GM18499 (cell line): Measurements from ENCODE around the gene NEDD4L.

Experiments used
- ATAC-seq: cut with Tn5 transposase; IDR thresholded peaks from one replicate; pipeline ENCODE4 v1.9.1; 2021; ENCODE audit warnings: moderate number of reproducible peaks; ENCODE audit not compliant: insufficient read depth, unreplicated experiment

NEDD4L gene

DNA sequence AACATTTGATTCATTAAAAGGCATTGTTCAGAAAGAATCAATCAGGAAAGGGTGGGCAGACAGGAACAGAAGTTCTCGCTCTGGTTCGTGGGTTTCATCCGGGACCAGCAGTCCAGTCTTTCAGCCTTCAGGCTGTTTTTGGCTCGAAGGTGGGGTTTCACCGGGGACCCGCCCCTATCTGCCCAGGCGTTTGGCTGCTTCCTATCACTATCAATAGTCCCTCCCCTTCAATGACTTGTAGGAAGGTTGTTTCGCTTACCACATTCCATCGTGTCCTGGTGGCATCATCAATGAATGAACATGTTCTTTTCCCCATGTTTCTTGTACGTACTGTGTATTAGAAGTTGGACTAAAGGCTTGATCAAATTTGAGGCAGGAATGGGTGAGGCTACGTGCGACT lies 130.3 kb downstream of the NEDD4L start:
- no peak for ATAC-seq

DNA sequence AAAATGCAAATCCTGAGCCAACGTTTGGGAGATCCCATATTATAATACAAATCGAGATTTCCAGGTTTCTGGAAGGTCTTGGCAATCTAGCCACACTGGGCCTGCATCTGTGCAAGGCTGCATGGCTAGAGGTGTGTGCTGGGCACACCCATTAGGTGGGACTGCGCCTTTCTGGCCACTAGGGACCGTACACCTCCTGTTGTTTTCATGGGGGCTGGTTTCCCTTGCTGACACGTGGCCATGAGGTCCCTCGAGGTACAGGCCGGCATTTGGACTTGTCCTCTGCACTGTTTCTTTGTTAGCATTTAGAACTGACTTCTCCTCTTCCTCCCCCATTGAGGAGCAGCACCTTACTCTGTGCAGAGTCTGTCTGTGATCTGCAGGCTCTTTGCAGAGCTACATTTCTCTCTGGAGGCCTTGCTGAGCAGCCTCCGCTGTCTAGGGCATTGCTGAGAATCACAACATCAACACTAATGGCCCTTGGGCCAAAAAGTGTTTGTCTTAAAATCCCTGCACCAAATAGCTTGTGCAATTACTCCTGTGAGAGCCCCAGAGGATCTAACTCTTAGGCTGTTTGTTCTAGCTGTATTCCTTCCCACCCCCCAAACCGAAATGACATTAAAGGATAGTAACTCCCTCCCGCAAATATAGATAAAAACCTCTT lies 131.2 kb downstream of the NEDD4L start:
- no peak for ATAC-seq

DNA sequence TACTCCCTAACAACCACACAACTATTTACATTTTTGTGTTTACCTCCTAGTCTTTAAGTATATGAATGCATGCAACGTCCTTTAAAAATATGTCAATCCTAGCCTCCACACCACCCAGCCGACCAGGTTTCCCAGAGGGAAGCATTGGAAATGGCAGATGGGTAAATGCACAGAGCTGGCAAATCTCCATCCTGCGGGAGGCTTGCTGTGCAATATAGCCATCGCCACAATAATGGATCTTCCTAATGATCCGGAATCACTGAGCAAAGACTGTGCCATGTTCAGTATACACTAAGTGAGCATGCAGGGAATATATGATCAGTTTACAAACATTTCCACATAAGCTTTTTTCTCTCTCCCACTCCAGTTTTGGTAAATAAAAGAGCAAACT lies 131.8 kb downstream of the NEDD4L start:
- no peak for ATAC-seq

DNA sequence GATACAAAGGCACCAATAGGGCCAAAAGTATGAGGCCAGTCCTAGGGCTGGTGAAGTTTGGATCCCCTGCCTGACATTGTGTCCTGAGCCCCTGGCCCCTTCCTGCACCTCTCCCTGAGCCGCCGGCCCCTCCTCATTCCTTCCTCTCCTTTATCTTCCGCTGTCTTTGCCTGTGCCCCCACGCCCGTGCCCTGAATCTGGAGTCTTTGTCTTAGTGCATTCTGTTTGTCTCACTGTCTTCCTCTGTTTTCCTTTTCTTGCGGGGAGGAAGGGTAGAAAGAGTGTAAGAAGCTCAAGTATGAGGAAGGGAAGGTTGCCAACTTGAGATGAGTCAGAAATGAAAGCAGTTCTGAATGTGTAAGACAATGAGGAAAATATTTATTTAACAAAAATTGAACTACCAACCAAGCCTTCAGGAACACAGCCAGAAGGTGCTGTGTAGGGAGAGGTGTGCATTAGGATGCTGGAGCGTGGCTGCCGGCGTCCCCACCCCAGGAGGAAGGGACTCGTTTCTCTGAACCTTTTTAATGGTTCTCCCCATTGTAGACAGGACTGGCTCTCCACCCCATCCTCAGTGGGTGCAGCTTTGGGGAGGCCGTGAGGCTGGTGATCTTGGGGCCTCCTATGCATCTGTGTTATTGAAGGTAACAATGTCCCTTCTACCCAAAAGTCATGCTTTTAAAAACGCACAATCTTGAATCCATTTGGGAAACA lies 133.1 kb downstream of the NEDD4L start:
- ATAC-seq = no peak

DNA sequence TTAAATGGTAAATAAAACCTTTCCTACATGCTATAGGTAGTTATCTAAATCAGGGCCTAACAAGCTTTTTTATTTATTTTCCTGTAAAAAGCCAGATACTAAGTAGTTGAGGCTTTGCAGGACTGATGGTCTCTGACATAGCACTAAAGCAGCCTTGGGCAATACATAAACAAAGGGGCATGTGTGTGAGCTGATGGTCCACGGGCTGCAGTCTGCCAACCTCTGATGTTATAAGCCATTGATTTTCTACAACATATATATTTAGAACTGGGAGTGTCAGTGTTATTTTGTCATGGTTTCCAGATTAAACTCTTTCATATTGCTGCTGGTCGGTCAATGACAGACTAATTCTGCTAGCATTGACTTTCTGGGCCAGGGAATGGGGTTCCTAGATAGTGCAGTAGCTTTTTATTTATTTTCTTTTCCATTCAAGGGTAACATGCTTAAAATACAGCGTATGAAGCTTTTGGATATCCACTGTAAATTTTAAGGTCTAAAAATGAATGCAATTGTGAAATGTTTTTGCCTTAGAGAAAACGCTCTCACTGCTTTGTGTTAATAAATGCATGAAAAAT lies 134.0 kb downstream of the NEDD4L start:
- no peak for ATAC-seq

DNA sequence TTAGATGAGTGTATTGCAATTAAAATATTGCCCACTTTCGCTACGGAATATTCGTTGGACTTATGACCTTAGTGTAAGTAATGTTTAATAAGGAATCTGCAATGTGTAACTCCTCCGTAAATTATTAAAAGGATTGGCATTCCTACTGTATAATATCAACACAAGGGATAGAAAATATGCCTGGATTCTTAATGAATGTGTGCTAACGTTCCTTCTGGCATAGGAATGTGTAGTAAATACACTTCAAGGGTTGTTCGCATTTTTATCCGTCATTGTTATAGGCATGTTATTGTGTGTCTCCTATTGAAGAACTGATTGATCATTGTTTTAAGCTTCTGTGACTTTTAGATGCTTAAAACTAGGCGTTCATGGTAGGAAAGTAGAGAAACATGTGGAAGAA lies 134.5 kb downstream of the NEDD4L start:
- ATAC-seq = no peak

DNA sequence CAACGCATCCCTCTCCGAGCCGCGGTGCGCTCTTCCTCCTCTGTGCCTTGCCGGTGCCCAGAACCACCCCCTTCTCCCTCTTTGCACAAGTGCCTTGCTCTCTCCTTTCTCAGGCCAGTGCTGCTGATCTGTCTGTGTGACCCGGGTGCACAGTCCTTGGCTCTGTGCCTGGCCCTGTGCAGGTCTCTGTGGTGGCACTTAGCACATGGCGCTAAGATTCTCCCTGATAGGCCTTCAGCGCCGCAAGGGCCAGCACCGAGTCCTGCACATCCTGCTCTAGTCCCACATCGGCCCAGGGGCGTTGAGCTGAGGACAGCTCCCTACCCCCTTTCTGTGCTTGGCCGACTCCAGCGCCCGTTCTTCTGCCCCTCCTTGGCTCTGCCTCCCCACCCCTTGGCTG lies 136.1 kb downstream of the NEDD4L start:
- no peak for ATAC-seq

DNA sequence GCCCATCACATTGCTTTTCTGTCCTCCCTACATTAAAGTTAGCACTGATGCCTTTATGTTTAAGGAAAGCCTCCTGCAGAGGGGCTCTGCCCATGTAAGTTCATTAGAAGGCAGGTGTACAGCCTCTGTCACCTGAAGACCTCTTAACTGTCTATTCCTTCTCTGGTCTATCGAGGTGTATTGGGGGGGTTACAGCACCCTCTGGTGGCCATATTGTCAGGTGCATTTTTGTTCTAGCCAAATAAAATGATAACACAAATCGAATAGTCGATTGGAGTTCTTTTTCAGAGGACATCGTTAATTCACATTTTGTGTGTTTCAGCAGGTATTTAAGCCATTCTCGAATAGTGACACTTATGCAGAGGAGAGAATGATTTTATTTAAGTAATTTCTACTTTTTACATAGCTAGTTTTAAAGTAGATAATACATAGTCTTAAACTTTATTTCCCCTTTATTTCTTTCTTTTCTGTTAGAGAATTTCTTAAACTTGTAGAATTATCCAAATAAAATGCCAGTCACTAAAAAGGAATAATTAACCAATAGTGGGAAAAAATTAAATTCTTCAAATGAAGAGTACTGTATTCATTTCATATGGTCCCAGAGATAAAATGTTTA lies 136.8 kb downstream of the NEDD4L start:
- no peak for ATAC-seq

DNA sequence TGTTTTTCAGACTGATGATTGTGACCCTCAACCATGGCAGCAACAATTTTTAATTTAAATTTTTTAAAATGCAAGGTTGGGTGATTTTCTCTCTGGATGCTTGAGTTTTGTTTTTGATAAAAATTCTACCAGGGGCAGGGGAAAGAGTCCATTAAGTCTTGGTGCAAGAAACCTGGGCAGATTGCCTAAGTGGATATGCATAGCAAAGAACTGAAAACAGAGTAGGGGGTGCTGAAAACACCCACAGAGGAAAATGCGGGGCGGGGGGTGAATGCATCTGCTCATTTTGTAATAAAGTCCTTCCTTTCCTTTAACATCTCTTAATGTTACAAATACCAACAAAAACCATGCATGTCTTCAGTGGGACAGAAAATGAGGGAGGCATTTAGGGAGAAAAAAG lies 138.0 kb downstream of the NEDD4L start:
- ATAC-seq = no peak

DNA sequence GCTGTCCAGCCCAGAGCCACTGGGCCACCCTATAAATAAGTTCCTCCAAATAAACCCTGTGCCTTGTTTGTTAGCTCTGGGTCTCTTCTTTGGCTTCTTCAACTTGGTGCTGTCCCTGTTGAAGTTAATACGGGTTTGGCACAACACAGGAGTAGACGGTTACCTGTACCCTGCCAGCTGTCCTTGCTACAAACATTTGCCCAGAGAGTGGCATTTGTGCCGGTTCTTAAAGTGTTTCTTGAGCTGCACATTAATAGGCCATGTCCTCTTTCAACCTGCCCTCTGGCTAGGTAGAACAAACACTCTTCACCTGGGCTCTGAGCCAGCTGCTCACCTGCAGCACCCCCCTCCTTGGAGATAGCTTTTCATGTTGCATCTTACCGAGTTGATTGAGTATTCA lies 139.2 kb downstream of the NEDD4L start:
- ATAC-seq = no peak

DNA sequence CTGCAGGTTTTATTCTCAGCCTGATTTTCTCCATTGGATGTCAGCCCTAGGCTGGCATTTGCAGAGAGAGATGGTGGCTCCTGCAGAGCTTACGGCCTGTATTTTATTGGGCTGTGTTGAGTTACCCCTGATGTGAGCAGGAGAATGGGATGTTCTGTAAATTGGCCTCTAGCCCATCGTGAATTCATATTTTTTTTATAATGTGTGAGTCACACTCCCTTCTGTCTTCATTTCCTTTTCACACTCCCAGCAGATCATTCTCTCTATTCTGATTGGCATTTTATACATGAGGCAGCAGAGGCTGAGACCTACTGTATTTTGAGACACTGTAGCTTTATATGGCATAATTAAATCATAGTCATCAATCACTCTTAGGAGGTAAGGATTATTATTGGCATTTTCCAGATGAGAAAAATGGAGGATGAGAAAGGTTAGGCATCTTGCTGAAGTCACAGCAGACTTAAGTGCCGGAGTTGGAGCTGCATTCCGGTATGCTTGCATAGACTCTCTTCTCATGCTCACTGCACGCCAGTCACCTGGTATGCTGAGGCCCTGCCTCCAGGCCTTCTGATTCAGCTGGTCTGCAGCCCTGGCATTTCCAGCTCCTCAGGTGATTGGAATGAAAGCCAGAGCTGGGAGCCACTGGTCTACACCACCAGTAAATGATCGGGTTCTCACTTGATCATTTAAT lies 142.4 kb downstream of the NEDD4L start:
- no peak for ATAC-seq

DNA sequence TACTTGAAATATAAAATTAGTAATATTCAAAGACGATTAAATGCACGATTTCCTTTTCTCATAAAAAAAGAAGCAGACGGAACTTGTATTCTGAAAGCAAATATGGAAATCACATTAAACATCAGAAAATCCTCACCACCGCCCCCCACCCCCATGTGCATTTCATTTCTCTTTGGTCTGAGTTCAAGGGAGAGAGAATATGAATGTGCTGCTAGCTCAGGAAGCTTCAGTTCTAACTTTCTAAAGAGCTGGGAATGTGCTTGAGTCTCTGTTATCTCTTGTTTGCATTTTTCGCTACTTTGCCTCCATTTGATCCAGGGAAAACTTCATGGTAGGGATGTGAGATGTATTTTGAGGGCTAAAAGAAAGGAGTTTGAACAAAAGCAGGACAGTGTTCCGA lies 143.6 kb downstream of the NEDD4L start:
- no peak for ATAC-seq

DNA sequence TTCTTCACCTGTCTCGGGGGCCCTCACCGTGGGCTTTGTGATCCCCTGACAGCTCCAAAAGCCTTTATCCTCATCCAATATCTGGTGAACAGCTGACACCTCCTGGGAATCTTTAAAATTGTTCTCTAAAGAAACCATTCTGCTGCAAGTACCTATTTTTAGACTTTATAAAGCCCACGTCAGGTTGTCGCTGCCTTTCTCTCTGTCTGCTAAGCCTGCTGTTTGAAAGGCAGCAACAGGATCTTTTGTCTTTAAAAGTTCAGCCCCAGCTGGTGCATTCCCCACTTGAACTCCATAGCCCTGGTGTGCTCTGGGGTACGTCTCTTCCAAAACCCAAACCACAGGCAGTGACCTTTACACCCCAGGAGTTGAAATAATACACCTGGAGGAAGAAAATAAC lies 145.0 kb downstream of the NEDD4L start:
- ATAC-seq = no peak

DNA sequence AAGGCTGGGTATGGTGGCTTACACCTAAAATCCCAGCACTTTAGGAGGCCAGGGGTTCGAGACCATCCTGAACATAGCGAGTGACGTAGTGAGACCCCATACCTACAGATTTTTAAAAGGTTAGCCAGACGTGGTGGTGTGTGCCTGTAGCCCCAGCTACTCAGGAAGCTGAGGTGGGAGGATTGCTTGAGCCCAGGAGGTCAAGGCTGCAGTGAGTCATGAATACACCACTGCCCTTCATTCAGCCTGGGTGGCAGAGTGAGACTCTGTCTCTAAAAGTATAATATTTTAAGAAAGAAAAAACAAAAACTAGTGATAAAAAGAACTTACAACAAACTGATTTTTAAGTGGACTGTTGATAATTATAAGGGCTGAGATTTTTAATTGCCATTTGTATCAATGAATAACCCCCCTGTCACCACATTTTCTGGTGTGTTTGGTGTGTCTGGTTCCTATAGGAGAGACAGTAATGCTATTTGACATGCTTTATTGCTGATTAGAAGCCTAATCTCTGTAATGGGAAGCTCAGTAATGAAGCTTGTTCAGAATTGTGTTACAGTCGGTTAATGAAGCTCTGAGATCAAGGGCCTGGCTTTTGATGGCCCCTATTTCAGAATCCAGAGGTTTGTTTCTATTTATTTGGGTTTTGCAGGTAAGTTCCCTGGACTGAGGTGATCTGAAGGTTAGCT lies 147.0 kb downstream of the NEDD4L start:
- no peak for ATAC-seq

DNA sequence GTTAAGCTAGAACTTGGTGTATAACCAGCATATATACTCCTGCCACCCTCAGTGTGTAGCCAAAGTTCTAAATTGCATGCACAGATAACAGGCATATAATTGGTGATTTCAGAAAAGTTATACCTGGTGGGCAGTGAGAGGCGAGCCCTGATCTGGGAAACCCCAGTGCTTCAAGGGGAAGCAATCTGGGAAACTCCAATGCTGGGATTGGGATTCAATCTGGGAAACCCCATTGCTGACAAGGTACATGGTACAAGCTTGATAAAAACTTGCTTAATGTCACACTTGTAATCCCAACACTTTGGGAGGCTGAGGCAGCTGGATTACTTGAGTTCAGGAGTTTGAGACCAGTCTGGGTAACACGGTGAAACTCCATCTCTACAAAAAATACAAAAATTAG lies 147.6 kb downstream of the NEDD4L start:
- no peak for ATAC-seq

DNA sequence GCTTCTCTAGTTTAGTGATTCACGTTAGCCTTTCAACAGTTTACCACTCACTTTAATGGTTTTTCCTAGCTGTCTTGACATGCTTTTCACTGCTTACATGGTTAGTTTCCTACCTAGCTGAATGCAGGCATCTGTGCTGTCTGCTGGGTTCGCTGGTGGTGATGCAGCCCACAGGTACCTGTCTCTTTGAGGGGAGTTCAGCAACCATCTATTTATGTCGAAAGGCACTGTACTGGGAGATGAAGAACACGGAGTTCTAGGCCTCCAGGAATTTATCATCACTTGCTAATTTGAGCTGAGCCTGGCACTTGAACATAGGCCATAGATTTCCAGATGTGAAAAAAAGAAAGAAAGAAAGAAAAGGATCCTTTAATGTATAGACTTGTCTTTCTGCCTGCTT lies 148.5 kb downstream of the NEDD4L start:
- ATAC-seq = no peak

DNA sequence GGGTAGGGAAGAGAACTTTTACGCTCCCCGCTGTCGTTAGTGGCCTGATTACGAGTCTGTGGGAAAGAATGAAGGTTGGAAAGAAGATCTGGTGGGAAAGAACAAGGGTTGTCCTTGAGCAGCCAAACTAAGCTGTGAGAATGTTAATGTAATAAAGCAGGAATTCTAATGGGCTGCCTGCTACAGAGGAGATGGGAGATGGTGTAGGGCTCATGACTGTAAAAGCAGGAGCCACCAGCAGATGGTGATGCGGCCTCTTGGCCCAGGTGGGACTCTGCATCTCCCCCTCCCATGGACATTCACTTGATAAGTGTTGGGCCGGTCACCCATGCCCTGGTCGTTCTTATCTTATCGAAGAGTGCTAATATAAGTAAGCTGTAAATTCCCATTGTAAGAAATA lies 150.0 kb downstream of the NEDD4L start:
- no peak for ATAC-seq

DNA sequence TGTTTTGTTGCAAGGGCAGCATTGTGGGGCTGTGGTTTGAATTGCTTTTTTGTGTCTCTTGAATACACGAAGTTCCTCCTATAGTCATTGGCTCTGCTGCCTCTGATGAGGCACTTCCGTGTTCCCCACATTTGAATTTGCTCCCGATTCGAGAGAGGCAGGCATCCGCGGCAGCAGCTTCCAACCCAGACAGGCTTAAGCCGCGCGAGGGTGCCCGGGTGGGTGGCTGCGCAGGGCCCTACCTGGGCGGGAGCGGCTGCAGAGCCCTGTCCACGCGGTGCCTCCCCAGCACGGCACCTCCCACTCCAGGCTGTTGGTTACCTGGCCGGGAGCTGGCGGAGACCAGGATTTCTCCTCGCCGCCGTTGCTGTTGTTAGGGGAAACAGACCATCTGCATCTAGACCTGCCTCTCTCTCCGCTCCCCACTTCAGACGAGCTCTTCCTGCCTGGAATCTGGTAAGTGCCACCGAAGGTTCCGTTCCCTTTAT lies 151.3 kb downstream of the NEDD4L start:
- ATAC-seq = no peak

DNA sequence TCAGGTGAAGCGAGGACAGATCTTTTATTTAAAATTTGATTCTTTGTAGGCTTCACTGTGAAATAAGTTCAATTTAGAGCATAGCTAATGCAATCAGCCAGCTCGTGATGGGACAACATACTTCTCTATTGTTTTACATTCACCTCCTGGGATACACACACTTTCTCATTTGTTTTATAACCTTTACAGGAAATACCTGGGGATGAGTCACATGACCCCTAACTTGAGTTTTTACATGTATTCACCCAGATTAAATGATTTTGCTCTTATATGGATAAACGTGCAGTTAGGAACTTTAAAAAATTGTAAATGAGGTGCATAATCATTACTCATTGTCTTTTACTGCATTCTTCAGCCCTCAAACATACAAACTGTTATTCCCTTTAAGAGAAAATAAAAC lies 152.1 kb downstream of the NEDD4L start:
- ATAC-seq = no peak
